Measurements from ENCODE around the gene CLRN1.

- TF ChIP-seq CTCF (IDR thresholded peaks at IDR 0.05; ENCODE audit: low read depth, low read length) (peak; percentile 44), MAX (IDR thresholded peaks at IDR 0.05; ENCODE audit: low read depth, low read length) (no peak), POLR2A (IDR thresholded peaks at IDR 0.05; ENCODE audit: extremely low read depth, insufficient read length) (no peak), MYC (IDR thresholded peaks at IDR 0.05; ENCODE audit: low read depth, low read length) (no peak)
Observed at GRCh38 chr3:150925751-150926201, 46.8 kb downstream of the CLRN1 start.
